Medulla oblongata (tissue), 1 donor: ENCODE results near the gene SCN5A.

ENCODE experiments used
- DNase-seq: peaks from one replicate; pipeline ENCODE4 v3.0.0-alpha.2; 2015; ENCODE audit errors: extremely low spot score

Gene SCN5A

DNA sequence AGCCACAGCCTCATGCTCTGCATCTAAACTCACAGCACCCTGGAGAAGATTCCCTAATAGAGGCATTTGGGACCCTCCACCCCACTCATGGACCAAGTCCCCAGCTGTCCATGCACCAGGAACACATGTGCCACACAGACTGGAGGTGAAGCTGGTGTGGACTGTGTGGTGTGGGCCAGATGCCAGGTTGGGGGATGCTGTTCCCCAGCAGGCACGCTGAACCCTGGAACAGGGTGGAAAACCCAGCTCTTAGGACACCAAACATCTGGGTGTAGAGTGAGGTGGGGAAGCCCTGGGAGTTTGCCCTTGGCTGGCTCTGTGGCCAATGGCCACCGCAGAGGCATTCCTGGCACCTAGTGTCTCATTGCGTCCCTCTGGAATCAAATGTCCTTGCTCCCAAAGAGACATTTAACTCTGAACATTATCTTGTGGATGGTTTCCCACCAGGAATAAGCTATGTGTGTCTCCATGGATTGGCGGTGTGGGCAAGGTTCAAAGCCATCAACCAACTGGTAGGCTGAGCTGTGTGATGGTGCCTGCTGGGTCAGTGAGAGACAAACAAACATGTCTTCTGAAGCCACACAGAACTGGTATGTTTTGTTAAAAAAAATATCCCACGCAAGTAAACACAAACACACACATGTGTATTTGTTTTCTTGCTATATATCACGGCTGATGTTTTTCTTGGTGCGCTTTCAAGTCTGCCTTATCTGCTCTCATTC lies 88.3 kb downstream of the SCN5A start:
- no peak for DNase-seq

DNA sequence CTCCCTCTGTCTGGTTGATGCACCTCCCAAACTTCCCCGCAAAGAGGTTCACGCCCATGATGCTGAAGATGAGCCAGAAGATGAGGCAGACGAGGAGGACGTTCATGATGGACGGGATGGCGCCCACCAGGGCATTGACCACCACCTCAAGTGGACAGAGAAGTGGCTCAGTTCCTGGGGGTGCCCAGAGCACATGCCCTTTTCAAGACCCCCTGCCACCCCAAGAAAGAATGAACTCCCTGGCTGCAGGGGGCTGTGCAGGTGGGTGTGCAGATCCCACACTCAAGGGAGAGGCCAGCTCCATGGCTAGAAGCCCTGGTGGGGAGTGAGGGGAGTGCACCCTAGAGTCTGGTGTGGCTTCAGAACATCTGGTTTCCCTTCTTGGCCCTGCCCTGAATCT lies 89.2 kb downstream of the SCN5A start:
- no peak for DNase-seq

DNA sequence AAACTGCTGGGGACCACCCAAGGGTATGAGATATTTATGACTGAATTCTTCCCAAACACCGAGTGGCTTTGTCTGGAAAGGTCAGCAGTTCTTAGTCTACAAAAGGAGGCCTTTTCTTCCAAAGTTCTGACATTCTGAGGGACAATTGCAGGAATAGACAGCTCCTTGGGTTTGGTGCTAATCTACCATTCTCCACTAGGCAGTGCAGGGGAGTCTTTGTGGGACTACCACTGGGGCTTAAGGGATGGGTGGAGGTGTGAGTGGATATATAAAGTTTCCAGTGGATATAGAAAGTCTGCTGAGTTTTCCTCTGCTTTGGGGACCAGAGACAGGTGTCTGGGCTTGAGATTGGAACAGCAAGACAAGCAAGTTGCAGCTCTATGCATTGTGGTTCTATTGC lies 90.6 kb downstream of the SCN5A start:
- no peak for DNase-seq

DNA sequence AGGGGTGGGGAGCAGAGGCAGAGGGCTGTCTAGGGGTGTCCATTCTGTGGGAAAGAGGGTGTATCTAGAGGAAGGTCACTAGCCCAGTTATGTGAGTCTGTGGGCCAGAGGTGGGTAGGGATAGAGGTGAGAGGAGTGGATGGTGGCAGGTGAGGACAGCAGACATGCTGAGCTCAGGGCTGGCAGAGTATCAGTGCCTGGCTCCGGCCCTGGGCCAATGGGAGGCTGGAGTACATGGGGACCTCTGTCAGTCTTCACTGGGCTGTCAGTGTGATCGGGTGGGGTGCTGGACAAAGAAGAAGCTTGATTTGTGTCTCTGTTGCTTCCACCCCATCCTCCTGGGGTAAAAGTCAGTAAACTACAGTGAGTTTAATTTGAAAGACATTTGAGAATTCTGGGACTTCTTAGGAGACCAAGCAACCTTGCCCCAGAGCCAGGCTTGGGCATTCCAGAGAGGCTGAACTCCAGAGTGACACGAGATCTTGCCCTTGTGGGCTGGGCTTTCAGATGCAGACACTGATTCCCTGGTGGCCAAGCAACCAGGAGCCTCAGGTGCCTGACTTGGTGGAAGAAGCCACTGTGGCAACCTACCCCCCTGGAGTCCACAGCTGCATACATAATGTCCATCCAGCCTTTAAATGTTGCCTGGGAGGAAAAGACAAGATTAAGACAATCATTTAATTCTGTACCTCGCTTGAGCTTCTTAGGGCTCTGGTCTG lies 92.7 kb downstream of the SCN5A start:
- DNase-seq: no peak

DNA sequence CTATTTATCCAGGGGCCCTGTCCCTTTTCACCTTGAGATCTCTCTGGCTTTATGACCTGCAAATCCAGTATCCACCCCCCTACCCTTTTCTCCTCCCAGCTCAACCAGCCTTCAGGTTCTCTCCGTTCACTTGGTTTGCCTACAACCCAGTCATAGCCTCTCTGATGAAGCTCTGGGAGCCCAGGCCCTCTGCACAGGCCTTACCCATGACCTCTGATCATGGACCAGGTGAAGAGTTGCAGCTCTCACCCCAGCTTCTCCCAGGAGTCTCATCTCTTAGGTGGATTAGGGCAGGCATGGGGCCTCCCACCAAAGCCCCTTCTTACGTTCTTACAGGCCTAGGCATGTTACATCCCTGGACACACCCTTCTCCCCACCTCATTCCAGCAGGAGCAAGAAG lies 93.6 kb downstream of the SCN5A start:
- no peak for DNase-seq

DNA sequence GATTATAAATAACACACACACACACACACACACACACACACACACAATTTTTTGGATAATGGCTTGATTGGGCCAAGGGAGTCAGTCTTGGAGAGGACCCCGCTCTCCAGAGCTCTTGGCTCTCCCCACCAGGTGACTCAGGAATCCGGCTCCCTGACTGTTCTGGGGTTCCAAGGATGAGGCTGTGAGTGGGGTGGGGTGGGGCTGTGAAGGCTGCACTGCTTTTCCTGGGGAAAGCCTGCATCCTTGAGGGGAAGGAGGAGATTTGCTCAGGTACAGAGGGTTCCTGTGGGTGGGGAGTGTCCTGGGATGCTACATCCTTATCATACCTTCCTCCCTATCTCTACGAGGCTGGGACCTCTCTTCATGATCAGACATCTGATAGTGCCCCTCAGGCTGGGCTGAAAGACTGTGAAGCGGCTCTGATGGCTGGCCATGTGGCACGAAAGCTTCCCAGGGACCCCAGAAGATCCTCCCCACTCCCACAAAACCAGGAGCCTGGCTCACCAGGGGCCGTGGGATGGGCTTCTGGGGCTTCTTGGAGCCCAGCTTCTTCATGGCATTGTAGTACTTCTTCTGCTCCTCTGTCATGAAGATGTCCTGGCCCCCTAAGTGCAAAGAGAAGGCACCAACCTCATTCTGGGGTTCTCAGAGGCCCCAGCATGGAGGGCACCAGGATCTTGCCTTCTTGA lies 94.2 kb downstream of the SCN5A start:
- no peak for DNase-seq

DNA sequence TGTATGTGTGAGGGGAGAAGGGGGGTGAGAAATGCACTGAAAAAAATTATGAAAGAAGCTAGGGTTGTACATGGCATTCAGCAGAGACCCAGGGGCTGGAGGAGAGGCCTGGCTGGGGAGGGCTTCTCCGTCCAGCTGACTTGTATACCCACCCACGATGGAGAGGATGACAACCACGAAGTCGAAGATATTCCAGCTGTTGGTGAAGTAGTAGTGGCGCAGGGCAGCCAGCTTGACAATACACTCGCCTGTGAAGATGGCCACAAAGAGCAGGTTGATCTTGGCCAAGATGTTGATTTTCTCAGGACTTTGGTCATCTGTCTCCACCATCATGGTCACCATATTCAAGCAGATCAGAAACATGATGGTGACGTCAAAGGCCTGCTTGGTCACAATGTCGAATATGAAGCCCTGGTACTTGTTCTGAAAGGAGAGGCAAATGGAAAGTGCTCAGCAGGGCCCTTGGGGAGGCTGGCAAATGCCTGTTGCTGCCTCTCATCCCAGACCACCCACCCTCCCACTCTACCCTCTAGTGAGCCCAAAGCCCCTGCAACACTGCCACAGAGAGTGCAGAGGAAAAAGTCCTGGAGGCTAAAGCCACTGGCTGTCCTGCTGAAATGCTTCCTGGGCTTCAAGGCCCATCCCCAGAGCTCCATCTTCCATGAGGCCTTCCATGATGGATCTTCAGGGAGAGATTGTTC lies 95.2 kb downstream of the SCN5A start:
- no peak for DNase-seq

DNA sequence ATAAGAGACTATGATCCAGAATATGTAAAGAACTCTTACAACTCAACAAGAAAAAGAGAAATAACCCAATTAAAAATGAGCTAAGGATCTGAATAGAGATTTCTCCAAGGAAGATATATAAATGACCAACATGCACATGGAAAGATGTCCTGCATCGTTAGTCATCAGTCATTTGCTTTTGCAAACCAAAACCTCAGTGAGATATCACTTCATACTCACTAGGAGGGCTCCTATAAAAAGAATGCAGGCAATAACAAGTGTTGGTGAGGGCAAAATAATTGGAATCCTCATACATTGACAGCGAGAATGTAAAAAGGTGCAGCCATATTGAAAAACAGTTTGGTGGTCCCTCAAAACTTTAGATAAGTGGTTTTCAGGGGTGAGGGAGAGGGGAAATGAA lies 96.4 kb downstream of the SCN5A start:
- no peak for DNase-seq

DNA sequence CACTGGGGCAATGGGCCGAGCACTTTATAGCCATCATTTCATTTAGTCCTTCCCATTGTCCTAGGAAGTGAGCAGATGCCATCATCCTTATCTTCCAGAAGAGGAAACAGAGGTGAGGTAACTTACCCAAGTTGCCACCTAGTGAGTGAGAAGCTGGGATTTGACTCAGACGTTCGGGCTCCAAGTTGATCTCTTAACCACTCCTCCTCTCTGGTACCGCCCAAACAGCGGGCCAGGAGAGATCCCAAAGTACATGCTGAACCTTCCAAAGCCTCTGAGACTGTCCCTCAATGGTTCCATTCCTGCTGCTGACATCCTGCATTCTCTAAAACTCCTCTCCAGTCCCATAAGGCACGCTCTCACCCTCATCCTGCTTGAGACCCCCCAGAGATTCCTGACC lies 97.1 kb downstream of the SCN5A start:
- no peak for DNase-seq

DNA sequence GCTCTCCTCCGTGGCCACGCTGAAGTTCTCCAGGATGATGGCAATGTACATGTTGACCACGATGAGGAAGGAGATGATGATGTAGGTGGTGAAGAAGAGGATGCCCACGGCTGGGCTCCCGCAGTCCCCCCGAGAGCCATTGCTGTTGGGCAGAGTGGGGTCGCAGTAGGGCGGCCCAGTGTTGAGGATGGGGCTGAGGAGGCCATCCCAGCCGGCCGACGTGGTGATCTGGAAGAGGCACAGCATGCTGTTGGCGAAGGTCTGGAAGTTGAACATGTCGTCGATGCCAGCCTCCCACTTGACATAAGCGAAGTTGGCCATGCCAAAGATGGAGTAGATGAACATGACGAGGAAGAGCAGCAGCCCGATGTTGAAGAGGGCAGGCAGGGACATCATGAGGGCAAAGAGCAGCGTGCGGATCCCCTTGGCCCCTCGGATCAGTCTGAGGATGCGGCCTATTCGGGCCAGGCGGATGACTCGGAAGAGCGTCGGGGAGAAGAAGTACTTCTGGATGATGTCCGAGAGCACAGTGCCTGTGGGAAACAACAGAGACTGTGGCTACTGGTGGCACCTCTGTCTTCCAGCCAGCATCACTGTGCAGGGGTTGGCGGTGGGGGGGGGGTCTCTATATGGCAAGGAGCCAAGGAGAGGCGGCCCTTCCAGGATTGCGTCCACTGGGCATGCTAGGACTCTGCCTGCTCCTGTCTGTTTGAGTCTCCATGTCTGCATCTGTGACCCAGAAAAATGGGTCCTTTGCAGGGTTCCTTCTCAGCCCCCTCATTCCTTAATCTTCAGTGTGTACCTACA lies 98.3 kb downstream of the SCN5A start:
- no peak for DNase-seq

DNA sequence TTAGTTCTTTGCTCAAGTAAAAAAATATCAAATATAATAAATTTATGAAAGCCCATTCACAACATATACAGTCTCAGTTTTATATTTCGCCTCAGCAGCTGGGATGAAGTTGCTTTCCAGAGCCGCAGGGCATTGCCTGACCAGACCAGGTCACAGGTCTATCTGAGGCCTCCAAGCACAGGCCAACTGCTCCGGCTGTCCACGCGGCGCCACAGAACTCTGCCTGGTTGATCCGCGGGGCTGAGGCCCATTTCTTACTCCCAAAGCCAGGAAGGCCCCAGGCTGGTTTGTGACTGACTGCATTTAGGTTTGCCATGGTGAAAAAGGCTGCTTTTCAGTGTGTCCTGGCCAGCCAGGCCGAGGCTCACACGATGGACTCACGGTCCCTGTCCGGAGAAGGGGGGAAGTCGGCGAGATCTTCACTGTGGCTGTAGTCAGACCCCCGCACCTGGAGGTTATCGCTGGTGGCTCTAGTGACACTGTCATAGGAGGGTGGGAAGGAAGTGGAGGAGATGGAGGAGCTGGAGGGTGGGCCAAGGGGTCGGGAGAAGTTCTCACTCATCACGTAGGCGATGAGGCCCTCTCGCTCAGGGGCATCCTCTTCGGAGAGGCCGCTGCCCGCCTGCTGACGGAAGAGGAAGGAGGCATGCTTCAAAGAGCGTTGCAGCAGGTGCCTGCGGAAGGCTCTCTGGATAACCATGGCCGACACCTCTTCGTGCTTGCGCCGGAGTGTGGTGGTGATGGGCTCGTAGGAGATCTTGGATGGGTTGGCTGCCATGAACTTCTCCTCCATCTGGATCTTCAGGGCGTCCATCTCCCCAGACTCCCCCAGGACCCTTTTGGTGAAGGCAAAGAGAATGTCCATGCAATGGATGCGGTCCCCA lies 99.3 kb downstream of the SCN5A start:
- DNase-seq: no peak

DNA sequence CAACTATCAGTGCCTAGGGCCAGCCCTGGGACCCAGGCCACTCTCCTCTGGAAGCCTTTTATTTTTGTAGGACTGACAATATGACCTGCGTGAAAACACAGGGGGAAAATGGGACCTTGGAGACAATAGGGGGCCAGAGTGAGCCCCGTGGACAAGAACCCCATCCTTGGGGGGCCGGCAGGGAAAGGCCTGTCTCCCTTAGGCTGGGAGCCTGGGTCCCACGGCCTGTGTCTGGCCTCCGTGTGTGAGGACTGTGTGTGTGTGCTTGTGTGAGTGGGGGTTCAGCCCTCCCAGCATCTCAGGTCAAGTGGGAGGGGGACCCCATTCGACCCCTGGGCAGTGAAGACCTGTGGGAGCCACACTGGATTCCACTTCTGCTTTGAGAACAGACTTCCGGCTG lies 100.0 kb downstream of the SCN5A start:
- DNase-seq: no peak

DNA sequence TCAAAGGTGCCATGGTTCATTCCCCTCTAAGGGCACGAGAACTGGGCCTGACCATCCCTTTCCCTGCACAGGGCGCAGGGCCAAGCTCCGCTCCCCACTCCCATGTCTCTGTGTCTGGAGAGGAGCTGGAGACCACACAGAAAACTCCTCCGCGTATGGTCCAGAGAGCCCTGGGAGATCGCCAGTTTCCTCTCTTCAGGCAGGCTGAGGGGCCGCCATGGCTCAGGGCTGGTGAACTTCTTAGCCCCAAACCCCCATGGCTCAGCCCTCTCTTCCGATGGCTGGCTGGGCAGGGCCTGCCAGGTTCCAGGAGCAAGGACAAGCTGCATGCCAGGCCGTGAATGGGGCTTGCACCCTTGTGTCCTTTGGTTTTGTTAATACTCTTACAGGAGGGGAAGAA lies 100.4 kb downstream of the SCN5A start:
- DNase-seq: no peak

DNA sequence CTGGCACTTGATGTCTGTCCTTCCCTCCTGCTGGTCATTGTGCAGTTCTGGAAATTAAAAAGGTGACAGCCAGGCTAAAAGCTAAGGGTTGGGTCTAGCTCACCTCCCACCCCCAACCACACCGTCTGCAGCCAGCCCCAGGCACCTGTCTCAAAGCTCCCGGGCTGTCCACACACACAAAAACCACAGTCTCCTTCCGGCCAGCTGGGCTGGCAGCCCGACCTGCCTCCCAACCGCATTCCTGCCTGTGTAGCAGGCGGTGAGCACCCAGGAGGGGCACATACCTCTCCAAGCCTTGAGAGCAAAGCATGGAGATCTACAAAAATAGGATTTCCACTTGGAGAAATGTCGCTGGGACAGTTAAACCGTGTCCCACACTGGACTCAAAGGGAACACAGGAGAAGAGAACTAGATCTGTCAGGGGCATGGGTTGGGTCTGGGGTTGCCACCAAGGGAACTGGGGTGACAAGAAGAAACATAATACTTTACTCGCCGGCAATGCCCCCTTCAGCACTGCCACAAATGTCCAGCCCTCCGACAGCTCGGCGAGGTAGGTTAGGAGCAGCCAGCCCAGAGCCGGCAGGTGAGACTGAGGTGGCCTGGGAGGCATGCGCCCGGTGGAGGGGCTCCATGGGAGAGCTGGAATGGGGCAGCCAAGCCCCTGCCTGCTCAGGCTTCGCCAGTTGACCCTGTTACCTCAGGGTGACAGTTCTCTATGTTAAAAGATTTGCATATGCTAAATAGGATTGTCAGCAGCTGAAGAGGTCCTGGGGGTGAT lies 101.1 kb downstream of the SCN5A start:
- no peak for DNase-seq

DNA sequence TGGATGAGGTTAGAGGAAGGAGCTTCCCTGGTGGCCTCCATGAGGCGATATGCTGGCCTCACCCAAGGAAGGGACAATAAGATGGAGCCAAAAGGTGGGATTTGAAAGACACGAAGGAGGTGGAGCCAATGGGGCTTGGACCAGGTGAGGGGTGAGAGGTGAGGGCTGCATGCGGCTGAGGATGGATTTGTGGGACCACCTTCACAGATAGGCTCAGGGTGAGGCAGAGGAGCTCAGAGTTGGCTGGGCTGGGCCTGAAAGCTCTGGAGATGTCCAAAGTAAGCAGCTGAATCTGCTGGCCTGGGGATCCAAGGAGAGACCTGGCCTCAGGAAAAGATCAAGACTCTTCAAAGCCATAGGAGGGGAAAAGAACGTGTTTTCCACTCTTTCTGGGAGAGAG lies 103.5 kb downstream of the SCN5A start:
- DNase-seq: no peak

DNA sequence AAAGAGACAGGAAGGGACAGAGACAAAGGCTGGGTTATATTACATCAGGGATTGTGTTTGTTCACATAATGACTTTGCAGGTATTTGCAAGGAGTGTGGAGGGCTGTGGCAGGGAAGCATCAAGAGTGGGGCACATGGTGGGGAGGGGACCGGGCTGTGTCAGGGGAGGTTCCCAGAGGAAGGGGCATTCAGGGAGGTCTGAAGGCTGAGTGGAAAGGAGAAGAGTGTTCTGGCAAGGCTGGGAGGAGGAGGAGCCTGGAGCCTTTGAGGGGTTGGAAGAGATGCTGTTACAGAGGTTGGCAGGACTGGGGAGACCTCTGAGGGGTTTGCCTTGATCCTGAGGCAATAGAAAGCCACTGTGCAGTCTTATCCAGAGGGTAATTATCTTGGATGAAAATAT lies 103.9 kb downstream of the SCN5A start:
- no peak for DNase-seq

DNA sequence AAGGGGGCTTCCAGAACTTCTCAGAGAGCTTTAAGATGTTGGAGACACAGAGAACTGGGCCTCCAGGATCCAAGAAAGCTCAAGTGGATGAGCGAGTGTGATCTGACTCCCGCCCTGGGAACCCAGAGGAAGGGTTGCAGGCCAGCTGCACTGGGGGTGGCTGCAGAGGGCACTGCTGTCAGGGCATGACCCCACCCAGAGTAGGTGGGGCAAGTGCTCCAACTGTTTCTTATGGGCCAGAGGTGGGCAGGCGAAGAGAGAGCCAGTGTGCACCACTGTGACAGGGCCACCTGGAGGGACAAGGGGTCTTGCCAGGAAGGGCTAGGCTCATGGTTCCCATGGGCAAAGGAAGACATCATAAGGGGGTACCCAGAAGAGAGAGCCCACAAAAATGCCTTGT lies 104.6 kb downstream of the SCN5A start:
- no peak for DNase-seq

DNA sequence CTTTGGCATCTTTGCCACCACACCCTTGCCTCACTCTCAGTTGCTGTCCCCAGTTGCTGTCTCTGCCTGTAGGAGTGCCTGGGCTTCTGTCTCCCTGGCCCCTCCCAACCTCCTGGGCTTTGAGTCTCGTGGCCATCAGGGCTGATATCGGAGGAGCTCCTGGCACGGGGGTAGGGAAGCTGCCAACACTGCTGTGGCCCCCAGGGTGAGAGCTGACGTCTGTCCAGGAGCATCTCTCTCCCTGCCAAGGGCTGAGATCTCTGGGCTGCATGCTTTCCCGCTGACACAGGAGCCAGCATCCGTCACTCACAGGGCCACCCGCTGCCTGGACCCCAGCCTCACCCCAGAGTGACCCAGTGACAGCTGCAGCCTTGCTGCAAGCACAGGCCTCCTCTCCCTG lies 105.9 kb downstream of the SCN5A start:
- DNase-seq: no peak

DNA sequence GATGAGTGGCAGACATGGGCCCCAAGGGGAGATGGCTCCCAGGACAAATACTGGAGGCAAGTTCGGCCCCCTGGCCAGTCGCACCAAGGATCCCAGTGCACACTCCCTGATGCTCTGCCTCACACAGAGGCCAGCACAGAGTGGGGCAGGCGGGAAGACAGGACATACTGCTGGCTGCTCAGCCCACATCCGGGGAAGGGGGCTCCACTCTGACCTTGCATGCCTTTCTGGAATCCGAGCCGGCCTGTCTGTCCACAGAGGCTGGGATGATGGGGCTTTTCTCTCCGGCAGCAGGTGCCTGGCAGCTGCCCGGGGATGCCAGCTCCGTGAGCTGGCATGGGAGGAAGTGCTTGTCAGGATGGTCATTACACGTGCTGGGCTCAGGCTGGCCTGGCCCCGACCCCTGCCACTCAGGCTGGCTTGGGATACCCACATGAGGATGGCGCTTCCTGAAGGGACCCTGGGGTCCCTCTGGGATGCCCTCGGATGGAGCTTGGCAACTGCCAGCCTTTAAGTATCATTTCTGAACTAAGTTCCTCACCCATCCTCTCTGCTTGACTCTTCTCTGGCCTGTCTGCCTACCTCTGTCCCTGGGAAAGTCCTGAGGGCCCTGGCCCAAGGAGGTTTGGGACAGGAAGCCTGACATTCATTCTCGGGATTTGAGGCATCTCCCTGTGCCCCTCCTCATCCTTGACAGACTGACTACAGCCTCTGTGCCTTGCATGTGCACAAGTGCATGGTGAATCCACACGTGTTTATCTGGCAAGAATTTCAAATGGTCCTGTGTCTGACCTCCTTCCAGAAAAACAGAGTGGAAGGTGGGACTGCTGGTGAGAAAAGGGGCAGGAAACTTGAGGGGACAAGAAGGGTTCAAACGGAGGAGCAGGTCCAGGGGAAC lies 106.8 kb downstream of the SCN5A start:
- DNase-seq: no peak
